NCI-H2171 treated with DMSO at 0.1 percent for 48 hours (cell line): ENCODE results near the gene ATP5F1D.

Experiments used
- DNase-seq: peaks from one replicate; lab custom pipeline; 2025; lab: John Stamatoyannopoulos, UW

Gene ATP5F1D

DNA sequence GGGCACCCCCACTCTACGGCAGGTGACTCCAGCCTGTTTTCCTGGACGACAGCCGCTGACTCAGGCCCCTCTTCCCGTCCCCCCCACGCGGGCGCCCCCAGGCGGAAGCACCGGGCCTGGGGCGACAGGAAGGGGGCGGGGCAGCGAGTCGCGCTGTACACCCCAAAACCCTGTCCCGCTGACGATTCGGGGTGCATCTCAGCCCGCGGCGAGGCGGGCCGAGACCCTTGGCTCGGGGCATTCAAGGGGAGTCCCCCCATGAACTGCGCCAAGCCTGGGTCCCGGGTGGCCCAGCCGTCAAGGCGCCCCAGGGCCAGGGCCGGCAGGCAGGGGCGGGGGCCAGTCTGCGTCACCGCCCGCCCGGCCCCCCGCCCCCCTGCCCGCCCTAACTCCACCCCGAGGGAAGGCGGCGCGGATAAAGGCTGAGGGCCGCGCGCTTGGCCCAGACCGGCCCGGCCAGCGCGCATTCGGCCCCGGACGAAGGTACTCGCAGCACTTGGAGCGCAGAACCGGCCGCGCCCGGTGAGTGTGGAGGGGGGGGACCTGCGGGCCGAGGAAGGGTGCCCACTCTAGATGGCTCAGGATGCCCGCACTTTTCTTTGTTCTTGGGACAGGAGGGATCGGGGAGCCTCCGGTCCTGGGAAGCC lies 6.7 kb downstream of the ATP5F1D start, which contains the start of gene MIDN:
MIDN (plus strand) TSS at position 445 of the 647 bp plus-strand sequence. CDS start 1,714 bp downstream, outside the sequence.
- no peak for DNase-seq

DNA sequence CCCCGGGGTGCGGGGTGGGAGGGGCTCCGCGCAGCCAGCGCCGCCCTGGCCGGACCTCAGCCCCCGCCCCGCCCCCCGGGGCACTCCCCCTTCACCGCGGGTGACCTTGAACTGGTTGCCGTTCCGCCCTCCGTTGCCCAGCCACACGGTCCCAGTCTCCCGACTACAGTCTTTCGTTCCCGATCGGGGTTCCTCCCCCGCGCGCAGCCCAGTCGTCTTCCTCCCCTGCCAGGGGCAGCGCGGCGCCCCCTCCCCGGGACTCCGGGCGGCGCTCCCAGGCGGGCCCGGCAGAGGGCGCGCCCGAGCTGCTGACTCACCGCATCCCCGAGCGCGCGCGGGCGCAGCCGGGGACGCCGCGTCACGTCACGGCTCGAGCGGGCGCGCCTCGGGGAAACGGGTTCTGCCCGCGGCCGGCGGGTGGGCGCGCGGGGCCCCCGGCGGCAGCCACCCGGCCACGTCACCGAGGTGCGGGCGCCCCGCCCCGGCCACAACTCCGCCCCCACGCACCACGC lies 7.3 kb downstream of the ATP5F1D start:
- peak; percentile 48 for DNase-seq

DNA sequence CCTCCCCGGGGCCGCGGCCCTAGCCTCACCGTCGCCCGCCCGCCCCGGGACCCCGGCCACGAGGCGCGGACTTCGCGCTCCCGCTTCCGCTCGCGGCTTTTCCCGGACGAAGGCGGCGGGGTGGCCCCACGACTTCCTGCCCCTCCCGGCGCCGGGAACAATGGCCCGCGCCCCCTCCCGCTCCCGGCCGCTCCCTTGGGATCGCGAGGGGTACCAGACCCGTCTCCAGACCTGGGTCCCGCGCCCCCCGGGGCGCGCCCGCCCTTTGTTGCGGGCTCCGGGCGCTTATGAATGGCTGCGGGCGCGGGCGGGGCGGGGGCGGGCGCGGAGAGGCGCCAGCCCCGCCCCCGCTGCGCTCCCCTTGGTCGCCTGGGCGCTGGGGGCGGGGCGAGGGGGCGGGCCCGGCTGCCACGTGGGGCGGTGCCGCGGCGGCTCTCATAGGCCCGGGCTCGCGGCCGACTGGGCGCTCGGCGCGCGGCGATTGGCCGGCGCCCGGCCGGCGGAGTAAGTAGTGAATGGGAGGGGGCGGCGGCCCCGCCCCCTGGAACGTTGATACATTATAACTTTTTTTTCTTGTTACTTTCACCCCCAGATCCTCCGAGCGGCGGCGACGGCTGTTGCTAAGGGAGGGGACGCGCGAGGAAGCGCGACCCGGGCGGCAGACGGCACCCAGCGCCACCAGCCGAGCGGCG lies 7.9 kb downstream of the ATP5F1D start:
- DNase-seq: peak; percentile 94

DNA sequence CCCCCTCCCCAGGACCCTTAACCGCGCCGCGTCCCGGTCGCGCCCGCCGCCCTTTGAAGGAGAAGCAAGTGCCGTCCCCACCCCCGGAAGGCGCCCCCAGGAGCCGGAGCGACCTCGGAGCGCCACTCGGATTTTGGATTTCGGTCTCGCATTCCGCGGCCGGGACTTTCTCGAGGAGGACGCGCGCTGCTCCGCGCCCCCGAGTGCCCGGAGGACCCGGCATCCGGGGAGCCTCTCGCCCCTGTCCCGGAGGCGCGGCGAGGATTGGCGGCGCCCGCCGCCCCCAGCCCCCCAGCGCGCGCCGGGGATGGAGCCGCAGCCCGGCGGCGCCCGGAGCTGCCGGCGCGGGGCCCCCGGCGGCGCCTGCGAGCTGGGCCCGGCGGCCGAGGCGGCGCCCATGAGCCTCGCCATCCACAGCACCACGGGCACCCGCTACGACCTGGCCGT lies 8.5 kb downstream of the ATP5F1D start:
- DNase-seq: no peak

DNA sequence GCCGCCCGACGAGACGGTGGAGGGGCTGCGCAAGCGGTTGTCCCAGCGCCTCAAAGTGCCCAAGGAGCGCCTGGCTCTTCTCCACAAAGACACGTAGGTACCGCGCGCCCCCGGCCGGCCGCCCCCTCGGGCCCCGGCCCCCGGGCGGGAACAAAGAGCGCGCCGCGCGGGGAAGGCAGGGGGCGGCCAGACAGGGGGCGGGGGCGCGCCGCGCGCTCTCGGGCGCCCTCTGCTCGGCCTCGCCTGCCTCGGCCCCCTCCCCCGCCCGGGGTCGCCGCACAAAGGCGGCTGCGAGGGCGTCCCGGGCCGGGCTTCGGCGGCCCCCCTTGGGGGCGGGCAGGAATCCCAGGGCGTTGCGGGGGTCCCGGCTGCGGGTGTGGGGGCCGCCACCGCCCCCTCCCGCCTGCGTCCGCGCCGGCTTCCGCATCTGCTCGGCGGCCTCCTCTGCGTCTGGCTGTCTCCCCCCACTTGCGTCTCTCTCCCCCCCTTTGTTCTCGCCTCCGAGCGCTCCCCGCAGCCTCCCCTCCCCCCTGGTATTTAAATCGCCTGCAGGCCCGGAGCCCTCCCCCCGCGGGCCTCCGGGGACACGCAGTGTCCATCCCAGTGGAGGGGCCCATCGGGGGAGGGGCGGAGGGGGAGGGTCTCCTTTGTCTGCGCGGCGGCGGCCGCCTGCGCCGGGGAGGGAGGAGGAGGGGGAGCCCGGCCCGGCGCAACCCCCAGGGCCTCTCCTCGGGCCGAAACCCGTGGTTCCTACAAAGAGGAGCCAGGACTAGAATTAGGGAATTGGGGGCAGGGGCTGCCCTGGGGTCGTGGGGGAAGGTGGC lies 9.1 kb downstream of the ATP5F1D start:
- DNase-seq: peak; percentile 48

DNA sequence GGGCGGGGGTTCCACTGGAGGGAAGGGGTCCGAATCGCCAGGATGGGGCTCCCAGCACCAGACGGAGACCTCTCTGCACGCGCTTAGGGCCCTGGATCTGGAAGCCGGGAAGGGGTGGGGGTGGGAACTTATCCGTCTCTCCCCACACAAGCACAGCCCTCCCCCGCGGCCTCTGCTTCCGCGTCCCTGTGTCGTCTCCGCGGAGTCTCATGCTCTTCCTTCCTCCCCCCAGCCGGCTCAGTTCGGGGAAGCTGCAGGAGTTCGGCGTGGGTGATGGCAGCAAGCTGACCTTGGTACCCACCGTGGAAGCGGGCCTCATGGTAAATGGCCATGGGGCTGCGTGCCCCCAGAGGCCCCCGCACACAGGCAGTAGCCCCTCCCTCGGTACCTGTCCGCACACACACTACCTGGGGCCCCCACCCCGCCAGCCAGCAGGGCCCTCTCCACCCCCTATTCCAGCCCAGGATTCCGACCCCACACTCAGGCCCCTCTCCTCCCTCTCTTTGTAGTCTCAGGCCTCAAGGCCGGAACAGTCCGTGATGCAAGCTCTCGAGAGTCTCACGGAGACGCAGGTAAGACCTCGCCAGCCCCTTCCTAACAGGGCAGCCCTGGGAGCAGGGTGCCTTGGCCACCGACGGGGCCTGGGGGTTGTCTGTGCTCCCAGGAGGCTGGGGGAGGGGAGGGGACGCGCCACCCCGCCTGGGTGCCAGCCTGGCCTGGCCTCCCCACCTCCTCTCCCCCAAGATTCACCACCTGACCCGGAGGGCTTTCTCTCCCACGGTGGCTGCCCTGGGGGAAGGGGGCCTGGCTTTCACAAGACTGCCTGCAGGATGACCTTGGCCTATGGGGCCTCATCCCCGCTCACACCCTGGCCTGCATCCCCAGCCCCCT lies 10.0 kb downstream of the ATP5F1D start:
- DNase-seq: peak; percentile 47

DNA sequence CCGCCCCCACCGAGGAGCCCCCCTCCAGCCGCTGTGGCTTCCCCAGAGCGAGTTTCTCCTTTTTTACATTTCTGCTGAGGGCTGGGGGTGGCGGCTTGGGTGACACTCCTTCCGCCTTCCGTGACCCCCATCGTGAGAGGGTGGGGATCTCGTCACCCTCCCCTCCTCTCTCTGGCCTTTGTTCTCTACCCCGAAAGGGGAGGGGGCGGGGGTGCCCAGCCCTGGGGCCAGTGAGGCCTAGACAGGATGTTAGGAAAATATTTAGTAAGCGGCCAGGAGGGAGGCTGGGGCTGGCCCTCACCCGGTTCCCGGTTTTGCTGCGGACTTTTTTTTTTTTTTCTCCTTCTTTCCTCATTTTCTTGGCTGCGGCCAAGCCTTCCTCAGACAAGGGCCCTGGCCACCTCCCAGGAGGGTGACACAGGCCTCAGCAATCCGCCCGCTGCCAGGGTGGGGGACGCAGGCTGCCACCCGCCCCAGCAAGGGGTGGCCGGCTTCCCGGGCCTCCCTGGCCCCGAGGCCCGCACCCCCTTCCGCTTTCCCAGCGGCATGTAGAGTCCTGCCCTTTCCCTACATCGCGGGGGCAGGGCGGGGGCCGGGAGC lies 10.8 kb downstream of the ATP5F1D start:
- DNase-seq: no peak

DNA sequence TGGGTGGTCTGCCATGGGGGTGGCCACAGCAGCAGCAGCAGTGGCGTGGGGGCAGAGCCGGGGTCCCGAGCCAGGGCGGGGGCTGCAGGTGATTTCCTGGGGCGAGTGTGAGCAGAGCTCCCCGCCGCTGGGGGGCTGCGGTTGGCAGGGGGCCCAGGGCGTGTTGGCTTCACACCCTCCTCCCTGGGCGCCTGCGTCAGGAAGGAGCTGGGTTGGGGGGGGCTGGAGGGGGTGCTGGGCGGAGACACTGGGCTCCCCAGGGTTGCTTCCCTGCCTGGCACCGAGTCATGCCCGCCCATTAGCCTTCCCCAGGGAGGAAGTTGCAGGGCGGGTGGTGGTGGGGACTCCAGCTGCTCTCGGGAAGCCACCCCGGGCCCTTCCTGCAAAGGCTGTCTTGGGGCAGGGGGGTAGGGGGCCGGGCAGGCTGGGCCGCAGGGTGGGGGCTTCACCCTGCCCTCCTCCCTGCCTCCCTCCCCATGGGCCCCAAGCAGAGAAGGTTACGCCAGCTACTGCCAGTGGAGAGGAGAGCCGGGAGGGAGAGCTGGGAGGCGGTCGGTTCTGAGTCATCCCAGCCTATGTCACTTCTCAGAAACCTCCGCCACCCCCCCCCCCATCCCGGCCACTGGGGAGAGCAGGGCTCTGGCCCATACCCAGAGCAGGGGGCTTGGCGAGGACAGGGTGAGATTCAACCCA lies 11.4 kb downstream of the ATP5F1D start:
- DNase-seq: peak; percentile 88

DNA sequence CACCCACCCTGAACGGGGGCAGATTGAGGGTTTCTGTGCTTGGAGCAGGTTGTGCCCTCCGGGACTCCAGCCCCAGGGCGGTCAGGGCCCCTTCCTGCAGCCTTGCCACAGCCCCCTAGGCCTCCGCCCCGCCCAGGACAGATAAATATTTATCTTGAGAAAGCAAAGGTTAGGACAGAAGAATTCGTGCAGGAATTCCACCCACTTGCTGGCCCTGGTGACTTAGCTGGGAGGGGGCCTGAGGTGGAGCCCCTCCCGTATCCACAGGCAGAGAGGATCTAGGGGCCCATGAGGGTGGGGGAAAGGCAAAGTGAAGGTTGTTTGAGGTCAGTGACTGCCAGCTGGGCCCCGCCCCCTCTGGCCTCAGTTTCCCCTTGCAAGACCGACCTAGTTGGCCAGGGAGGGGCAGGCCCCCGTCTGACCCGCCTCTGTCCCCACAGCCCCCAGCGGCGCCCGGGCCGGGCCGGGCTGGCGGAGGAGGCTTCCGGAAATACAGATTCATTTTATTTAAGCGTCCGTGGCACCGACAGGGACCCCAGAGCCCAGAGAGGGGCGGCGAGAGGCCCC lies 12.0 kb downstream of the ATP5F1D start:
- DNase-seq: no peak

DNA sequence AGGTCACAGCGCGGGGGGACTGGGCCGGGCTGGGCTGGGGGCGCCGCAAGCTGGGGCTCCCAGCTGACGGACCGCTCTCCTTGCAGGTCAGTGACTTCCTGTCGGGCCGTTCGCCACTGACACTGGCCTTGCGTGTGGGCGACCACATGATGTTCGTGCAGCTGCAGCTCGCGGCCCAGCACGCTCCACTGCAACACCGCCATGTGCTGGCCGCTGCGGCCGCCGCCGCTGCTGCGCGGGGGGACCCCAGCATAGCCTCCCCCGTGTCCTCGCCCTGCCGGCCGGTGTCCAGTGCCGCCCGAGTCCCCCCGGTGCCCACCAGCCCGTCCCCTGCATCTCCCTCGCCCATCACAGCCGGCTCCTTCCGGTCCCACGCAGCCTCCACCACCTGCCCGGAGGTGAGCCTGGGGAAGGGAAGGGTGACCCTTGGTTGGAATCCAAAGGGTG lies 12.6 kb downstream of the ATP5F1D start:
- no peak for DNase-seq

DNA sequence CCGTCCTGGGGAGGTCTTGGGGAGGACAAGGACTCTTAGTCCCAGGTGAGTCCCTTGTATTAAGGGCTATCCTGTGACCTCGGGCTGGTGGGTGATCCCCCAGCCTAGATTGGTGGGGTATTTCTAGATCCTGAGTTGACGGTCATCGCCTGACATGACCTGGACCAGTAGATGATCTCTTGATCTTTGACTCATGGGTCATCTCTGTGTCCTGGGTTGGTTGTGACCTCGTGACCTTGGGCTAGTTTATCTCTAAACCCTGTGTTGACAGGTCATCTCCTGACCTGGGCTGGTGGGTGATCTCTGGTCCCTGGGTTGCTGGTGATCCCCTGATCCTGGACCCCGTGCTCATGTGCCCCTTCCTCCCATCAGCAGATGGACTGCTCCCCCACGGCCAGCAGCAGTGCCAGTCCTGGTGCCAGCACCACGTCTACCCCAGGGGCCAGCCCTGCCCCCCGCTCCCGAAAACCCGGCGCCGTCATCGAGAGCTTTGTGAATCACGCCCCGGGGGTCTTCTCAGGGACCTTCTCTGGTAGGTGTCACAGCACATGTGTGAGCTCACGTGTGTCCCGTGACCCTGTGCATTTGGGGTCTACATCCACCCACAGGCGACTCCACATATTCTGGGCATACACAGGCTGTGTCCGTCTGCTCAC lies 13.1 kb downstream of the ATP5F1D start:
- no peak for DNase-seq

DNA sequence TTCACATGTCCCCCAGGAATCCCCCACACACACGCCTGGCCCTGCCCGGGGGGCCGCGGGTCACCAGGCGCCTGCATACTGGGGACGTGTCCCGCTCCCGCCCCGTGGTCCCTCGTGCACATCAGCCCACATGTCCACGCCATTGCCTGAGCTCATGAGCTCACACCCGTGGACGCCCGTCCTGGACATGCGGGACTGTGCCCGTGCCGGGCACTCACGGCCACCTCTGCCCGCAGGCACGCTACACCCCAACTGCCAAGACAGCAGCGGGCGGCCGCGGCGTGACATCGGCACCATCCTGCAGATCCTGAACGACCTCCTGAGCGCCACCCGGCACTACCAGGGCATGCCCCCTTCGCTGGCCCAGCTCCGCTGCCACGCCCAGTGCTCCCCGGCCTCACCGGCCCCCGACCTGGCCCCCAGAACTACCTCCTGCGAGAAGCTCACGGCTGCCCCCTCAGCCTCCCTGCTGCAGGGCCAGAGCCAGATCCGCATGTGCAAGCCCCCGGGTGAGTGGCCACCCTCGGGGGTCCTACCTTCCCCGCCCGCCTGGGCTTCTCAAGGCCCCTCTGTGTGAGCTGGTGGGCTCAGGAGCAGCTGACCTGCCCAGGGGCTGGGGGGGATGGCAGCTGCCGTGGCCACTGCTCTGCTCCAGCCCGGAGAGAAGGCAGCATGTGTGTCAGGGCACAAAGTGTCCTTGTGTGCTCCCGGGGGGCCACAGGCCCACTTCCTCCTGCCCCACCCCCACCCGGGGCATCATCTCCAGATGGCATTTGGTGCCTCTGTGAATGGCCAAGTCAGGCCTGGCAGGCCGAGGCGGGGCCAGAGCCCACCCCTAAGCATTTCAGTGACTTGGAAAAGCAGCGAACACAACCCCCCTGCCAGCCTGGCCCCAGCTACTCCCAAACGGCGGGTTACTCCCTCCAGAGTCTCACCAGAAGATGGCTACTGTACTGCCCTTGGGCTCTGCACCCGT lies 13.9 kb downstream of the ATP5F1D start:
- no peak for DNase-seq

DNA sequence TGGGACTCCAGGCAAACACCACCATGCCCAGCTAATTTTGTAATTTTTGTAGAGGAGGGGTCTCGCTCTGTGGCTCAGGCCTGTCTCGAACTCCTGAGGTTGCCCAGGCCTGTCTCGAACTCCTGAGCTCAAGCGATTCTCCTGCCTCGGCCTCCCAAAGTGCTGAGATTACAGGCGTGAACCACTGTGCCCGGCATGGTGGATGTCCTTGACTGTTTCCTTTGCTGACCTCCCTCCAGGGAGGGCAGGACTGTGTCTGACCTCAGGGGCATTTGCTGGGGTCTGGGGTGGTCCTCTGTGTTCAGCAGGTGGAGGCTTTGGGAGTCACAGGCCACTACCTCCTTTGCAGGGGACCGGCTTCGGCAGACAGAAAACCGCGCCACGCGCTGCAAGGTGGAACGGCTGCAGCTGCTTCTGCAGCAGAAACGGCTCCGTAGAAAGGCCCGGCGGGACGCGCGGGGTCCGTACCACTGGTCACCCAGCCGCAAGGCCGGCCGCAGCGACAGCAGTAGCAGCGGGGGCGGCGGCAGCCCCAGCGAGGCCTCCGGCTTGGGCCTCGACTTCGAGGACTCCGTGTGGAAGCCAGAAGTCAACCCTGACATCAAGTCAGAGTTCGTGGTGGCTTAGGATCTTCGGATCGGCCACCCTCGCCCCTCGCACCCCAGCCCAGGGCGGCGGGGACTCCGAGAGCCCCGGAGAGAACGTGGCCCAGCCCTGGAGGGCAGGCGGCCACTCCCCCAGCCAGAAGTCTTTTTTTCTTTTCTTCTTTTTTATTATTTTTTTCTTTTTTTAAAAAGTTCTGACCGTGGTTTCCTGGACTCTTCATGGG lies 15.3 kb downstream of the ATP5F1D start:
- no peak for DNase-seq

DNA sequence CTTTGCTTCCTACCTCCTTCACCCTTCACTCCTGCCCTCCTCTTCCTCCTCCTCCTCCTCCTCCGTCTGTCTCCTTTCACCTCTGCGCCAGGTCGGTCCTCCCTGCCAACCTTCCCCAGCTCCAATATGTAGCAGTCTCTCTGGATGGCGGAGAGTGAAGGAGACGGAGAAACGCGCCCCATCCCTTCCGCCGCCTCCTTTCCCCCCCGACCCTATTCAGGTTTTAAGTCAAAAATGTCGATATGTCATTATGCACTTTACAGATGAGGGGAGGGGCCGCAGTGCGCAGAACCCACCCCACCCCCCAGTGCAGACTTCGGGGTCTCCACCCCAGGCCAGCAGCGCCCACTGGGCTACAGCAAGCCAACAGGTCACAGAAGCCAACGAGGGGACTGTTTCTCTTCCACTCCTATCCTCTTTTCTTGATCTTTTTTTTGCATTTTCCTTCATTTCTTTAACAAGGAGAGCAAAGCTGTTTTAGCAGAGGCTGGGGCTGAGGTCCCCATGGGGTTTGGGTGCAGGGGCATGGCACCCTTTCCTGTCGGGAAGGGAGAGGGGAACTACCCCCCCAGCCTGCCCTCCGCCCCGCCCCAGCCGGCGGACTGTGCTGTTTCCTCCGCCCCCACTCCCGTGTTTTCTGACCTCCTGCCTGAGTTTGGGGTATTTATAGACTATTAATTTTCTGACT lies 16.1 kb downstream of the ATP5F1D start:
- no peak for DNase-seq

DNA sequence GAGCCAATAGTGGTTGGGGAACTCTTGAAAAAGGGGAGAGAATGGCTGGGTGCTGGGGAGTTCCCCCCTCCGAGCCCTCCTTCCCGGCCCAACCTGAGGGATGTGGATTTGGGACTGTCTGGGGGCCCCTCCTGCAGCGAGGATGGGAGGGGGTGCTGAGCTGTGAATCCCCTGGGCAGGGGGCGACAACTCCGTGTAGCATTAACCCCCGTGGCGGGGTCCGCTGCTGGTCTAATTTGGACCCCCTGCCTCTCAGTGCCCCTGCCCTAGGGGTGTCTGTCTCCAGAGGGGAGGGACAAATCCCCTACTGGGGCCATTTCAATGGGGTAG lies 16.6 kb downstream of the ATP5F1D start:
- no peak for DNase-seq

DNA sequence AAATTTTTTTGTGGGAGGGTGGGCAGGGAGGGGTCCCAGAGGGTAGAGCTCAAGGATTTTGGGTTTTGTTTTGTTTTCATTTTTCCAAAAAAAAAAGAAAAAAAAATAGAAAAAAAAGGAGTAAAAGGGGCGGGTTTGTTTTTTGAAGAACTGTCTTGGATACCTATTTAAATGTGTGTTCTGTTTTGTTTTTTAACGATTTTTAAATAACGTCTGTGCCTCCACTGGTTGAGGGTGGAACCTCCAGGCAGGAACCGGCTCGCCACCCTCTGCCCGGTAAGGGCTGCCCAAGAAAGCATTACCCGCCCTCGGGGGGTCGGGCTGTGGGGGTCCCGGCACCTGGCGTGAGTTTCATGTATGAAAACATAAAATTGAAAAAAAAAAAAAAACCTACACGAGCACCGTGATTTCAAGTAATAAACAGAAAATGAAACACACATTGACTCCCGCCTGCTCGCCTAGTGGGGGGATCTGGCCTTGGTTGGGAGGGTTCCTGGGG lies 17.2 kb downstream of the ATP5F1D start:
- no peak for DNase-seq
